ENCODE measurements around the gene SPINK14.

Gene SPINK14

GRCh38 chr5:148166550-148167283, 1.6 kb upstream of the SPINK14 start:
- no peak for TF ChIP-seq CTCF (IDR thresholded peaks at IDR 0.05; ENCODE audit: extremely low read depth, missing control alignments)

GRCh38 chr5:148172377-148172776, 4.0 kb downstream of the SPINK14 start:
- TF ChIP-seq CTCF (IDR thresholded peaks at IDR 0.05; ENCODE audit: extremely low read depth, missing control alignments): no peak
- no peak for DNase-seq (ENCODE audit: low spot score)

More at GRCh38 chr5:148166550-148167283, 1.6 kb upstream of the SPINK14 start:
- DNase-seq (ENCODE audit: low spot score): no peak

- TF ChIP-seq CTCF (IDR thresholded peaks at IDR 0.05; ENCODE audit: extremely low read depth, missing control alignments): no peak
- DNase-seq (ENCODE audit: low spot score): no peak
Observed at GRCh38 chr5:148176480-148176879, 8.1 kb downstream of the SPINK14 start.

GRCh38 chr5:148177207-148177606, 8.9 kb downstream of the SPINK14 start:
- DNase-seq (ENCODE audit: low spot score): no peak
- no peak for TF ChIP-seq CTCF (IDR thresholded peaks at IDR 0.05; ENCODE audit: extremely low read depth, missing control alignments)

GRCh38 chr5:148179234-148179824, 11.0 kb downstream of the SPINK14 start:
- no peak for TF ChIP-seq CTCF (IDR thresholded peaks at IDR 0.05; ENCODE audit: extremely low read depth, missing control alignments)
- DNase-seq (ENCODE audit: low spot score): peak; percentile 8

- TF ChIP-seq CTCF (IDR thresholded peaks at IDR 0.05; ENCODE audit: extremely low read depth, missing control alignments): no peak
- DNase-seq (ENCODE audit: low spot score): no peak
Observed at GRCh38 chr5:148186248-148187003, 18.1 kb downstream of the SPINK14 start.

- DNase-seq (ENCODE audit: low spot score): no peak
- TF ChIP-seq CTCF (IDR thresholded peaks at IDR 0.05; ENCODE audit: extremely low read depth, missing control alignments): no peak
Observed at GRCh38 chr5:148191010-148191409, 22.7 kb downstream of the SPINK14 start.

All from GM20000 (cell line).